ENCODE results near the gene DISC1. TPM values are rescaled to one million over a fixed set of nuclear protein-coding genes. Genes with fewer than 3 reads are reported as not detected.
"Not testable (repeated sequence)": the region's sequence is repeated elsewhere in the genome, so short reads cannot be mapped to it uniquely, and the experiment has no call there.

The DISC1 gene
- total and polyA plus RNA-seq, 2 donors (not counting 3 experiments of a cell fraction or from before 2014, with no cell fraction given): 3.3 to 14.7 TPM

DNA sequence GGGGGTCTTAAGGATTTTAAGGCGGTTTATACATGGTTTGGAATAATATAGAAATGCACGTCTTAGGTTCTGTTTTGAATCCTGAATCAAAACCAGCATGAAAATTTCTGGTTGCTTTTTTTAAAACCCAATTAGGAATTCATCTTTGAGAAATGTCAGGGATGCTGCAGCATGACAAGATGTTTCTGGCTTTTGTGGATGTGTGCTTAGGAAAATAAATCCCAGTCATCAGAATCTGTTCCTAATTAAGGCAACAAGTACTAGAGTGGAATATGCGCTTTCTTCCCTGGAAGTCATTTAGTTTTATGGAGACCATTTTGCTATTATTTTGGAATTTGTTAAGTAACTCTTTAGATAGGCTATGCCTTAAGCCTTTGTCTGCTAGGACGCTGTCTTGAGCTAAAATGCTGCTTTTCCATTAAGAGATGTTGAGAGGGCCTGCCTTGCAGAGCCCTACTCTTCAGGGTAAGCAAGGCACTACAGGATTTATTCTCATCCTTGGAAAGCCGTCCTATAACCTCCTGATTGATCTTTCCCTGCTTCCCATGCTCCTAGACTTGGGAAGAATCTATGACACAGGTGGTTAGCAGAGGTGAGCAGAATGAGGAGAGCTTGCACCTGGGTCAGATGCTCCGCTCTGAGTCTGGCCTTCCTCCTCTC is 332.8 kb downstream of the DISC1 start:
- dilution Hi-C loops (cut with MboI; ENCODE audit: extremely low pct_ligation_motif_present, low sequenced_read_pairs): no loop called here
- Histone ChIP-seq H3K4me2 (ENCODE audit: insufficient read depth, low read length) (no peak overlapping the region), H3K36me3 (ENCODE audit: control insufficient read depth in 2 of 2, extremely low read depth in 1 of 2, insufficient read depth in 2 of 2, low read length in 2 of 2) (no peaks in the 10 kb centered on the region), H3K4me3 (replicated peaks in 1 of 3; ENCODE audit: insufficient read depth in 1 of 3, low read depth in 1 of 3, low read length in 3 of 3) (no peak overlapping the region), H3K4me1 (ENCODE audit: control insufficient read depth, extremely low read depth, insufficient read depth, low read length) (no peaks in the 10 kb centered on the region), H4K20me1 (replicated peaks; ENCODE audit: control insufficient read depth, extremely low read depth, insufficient read depth, low read length) (no peaks in the 10 kb centered on the region), H3K9me1 (replicated peaks; ENCODE audit: control insufficient read depth, extremely low read depth, insufficient read depth, low read length) (no peaks in the 10 kb centered on the region), H3K27ac (ENCODE audit: insufficient read depth, low read depth, low read length) (no peak overlapping the region), H3K9me3 (replicated peaks; ENCODE audit: control insufficient read depth, insufficient read depth, low read length) (no peaks in the 10 kb centered on the region), H3K27me3 (ENCODE audit: control insufficient read depth in 2 of 2, insufficient read depth in 2 of 2, low read length in 2 of 2) (no peaks in the 10 kb centered on the region), H3K79me2 (ENCODE audit: control insufficient read depth, insufficient read depth, low read length) (no peaks in the 10 kb centered on the region), H2AFZ (ENCODE audit: low read depth, low read length) (no peak overlapping the region), H3K9ac (replicated peaks; ENCODE audit: extremely low read depth, insufficient read depth, low read length) (no peak overlapping the region)
- intact Hi-C loops (cut with micrococcal nuclease): no loop called here
- BruUV-seq (replicated peaks): no TSS peak
- ChIA-PET CTCF (interaction anchor here (1.5 kb wide), 1 partner anchor 203 kb away, joined by 3 read pairs; no protein-coding TSS in a partner anchor), POLR2A (no interaction called here)
- FAIRE-seq: no peak
- DNase-seq (ENCODE audit: low read depth, low spot score): no peak
- TF ChIP-seq FOS (IDR thresholded peaks at IDR 0.05; ENCODE audit: borderline replicate concordance, insufficient read depth, low read length) (no peak), POLR2AphosphoS5 (IDR thresholded peaks at IDR 0.05; ENCODE audit: insufficient read depth, low read depth, low read length) (no peak), POLR2A (IDR thresholded peaks at IDR 0.05; ENCODE audit: low read depth, low read length) (no peak), MYC (IDR thresholded peaks at IDR 0.05; ENCODE audit: low read depth, low read length) (no peak), JUN (IDR thresholded peaks at IDR 0.05; ENCODE audit: borderline replicate concordance, insufficient read depth, insufficient read length, low read depth) (no peak), GATA2 (IDR thresholded peaks at IDR 0.05; ENCODE audit: insufficient read depth, insufficient read length, low read depth, low read length) (no peak), EZH2 (IDR thresholded peaks at IDR 0.05; ENCODE audit: borderline replicate concordance, low read depth, low read length, severe bottlenecking) (no peak)
- TF ChIP-seq, protein P1, sequence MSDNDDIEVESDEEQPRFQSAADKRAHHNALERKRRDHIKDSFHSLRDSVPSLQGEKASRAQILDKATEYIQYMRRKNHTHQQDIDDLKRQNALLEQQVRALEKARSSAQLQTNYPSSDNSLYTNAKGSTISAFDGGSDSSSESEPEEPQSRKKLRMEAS (IDR thresholded peaks at IDR 0.05; ENCODE audit: insufficient read depth, insufficient read length): no peak
- TF ChIP-seq, protein P2, sequence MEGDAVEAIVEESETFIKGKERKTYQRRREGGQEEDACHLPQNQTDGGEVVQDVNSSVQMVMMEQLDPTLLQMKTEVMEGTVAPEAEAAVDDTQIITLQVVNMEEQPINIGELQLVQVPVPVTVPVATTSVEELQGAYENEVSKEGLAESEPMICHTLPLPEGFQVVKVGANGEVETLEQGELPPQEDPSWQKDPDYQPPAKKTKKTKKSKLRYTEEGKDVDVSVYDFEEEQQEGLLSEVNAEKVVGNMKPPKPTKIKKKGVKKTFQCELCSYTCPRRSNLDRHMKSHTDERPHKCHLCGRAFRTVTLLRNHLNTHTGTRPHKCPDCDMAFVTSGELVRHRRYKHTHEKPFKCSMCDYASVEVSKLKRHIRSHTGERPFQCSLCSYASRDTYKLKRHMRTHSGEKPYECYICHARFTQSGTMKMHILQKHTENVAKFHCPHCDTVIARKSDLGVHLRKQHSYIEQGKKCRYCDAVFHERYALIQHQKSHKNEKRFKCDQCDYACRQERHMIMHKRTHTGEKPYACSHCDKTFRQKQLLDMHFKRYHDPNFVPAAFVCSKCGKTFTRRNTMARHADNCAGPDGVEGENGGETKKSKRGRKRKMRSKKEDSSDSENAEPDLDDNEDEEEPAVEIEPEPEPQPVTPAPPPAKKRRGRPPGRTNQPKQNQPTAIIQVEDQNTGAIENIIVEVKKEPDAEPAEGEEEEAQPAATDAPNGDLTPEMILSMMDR (IDR thresholded peaks at IDR 0.05; ENCODE audit: extremely low read depth in 1 of 2, insufficient read depth in 1 of 2, low read depth in 1 of 2, low read length in 2 of 2): no peak

DNA sequence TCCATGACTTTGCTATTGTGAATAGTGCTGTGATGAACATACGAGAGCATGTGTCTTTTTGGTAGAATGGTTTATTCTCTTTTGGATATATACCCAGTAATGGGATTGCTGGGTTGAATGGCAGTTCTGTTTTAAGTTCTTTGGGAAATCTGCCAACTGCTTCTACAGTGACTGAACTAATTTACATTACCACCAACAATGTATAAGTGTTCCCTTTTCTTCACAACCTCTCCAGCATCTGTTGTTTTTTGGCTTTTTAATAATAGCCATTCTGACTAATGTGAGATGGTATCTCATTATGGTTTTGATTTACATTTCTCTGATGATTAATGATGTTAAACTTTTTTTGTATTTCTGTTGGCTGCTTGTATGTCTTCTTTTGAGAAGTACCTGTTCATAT is 335.2 kb downstream of the DISC1 start:
- H3K9me1 ChIP-seq (replicated peaks; ENCODE audit: control insufficient read depth, extremely low read depth, insufficient read depth, low read length); H3K79me2 ChIP-seq (ENCODE audit: control insufficient read depth, insufficient read depth, low read length); BruUV-seq (replicated peaks); intact Hi-C loops (cut with micrococcal nuclease); H4K20me1 ChIP-seq (replicated peaks; ENCODE audit: control insufficient read depth, extremely low read depth, insufficient read depth, low read length); FAIRE-seq; H3K4me1 ChIP-seq (ENCODE audit: control insufficient read depth, extremely low read depth, insufficient read depth, low read length); H2AFZ ChIP-seq (ENCODE audit: low read depth, low read length); H3K9ac ChIP-seq (replicated peaks; ENCODE audit: extremely low read depth, insufficient read depth, low read length); H3K4me2 ChIP-seq (ENCODE audit: insufficient read depth, low read length); H3K36me3 ChIP-seq (ENCODE audit: control insufficient read depth in 2 of 2, extremely low read depth in 1 of 2, insufficient read depth in 2 of 2, low read length in 2 of 2); DNase-seq (ENCODE audit: low read depth, low spot score); H3K4me3 ChIP-seq (replicated peaks in 1 of 3; ENCODE audit: insufficient read depth in 1 of 3, low read depth in 1 of 3, low read length in 3 of 3); H3K9me3 ChIP-seq (replicated peaks; ENCODE audit: control insufficient read depth, insufficient read depth, low read length); H3K27ac ChIP-seq (ENCODE audit: insufficient read depth, low read depth, low read length); CTCF ChIA-PET; POLR2A ChIA-PET; H3K27me3 ChIP-seq (ENCODE audit: control insufficient read depth in 2 of 2, insufficient read depth in 2 of 2, low read length in 2 of 2); dilution Hi-C loops (cut with MboI; ENCODE audit: extremely low pct_ligation_motif_present, low sequenced_read_pairs): not testable (repeated sequence)
